Large intestine (tissue), 3 donors: Measurements from ENCODE around the gene PTPRG. TPM values are rescaled to one million over a fixed set of nuclear protein-coding genes. Genes with fewer than 3 reads are reported as not detected.

Experiments used
- DNase-seq, 2 donors: peaks; one replicate each; pipeline versions ENCODE4 v3.0.0 to v3.0.0-alpha.2; 2013
- H3K27ac ChIP-seq: one replicate; pipeline ENCODE4 v1.5.1; 2013; ENCODE audit warnings: low read length
- H3K27me3 ChIP-seq: 2 replicates; pipeline ENCODE4 v1.6.1; 2013; ENCODE audit warnings: low read length; ENCODE audit not compliant: control insufficient read depth, insufficient read depth
- H3K36me3 ChIP-seq: 2 replicates; pipeline ENCODE4 v1.6.1; 2013; ENCODE audit warnings: low read length; ENCODE audit not compliant: control insufficient read depth, insufficient read depth
- H3K4me1 ChIP-seq: one replicate; pipeline ENCODE4 v1.6.1; 2013; ENCODE audit warnings: low read length; ENCODE audit not compliant: control insufficient read depth, insufficient read depth
- H3K4me3 ChIP-seq: one replicate; pipeline ENCODE4 v1.5.1; 2013; ENCODE audit warnings: low read length
- H3K9me3 ChIP-seq: one replicate; pipeline ENCODE4 v1.6.1; 2013; ENCODE audit warnings: mild to moderate bottlenecking, low read depth, low read length, moderate library complexity; ENCODE audit not compliant: control insufficient read depth
- WGBS: methylation state at CpG from one replicate; pipeline ENCODE4 v1.1.5; 2013; ENCODE audit warnings: low lambda C conversion rate; ENCODE audit not compliant: insufficient coverage; 5-methylcytosine and 5-hydroxymethylcytosine counted together
- polyA plus RNA-seq: library from polyadenylated mRNA; unstranded; fragments of 120-200 nt; gene quantifications from one replicate; pipeline ENCODE4 v1.2.1, GENCODE V29; 2013

PTPRG gene
- polyA plus RNA-seq, 1 donor, result 18.3 TPM

- H3K9me3 ChIP-seq, result no peaks in the 10 kb centered on the region
- H3K36me3 ChIP-seq, result peaks cover 4% of the 10 kb centered on the region
- H3K4me3 ChIP-seq, result no peak overlapping the region
- no peaks in the 10 kb centered on the region for H3K27me3 ChIP-seq
- H3K27ac ChIP-seq, result no peak overlapping the region
- WGBS, result 72% methylated on average over 6 of the region's 10 CpGs
- DNase-seq, result no peak
- no peaks in the 10 kb centered on the region for H3K4me1 ChIP-seq
Measured at GRCh38 chr3:61583890-61584875, 22.8 kb downstream of the PTPRG start.

GRCh38 chr3:61589856-61590255 is 28.5 kb downstream of the PTPRG start:
- H3K27ac ChIP-seq, result no peak overlapping the region
- no peaks in the 10 kb centered on the region for H3K27me3 ChIP-seq
- no peaks in the 10 kb centered on the region for H3K4me1 ChIP-seq
- no peak overlapping the region for H3K4me3 ChIP-seq
- H3K36me3 ChIP-seq, result peaks cover 6% of the 10 kb centered on the region
- WGBS, result 100% methylated on average over 3 of the region's 5 CpGs
- no peak for DNase-seq
- no peaks in the 10 kb centered on the region for H3K9me3 ChIP-seq

- Histone ChIP-seq H3K9me3 (no peaks in the 10 kb centered on the region), H3K27me3 (no peaks in the 10 kb centered on the region), H3K4me3 (no peak overlapping the region), H3K27ac (no peak overlapping the region), H3K4me1 (no peaks in the 10 kb centered on the region), H3K36me3 (peaks cover 6% of the 10 kb centered on the region)
- no peak for DNase-seq
Measured at GRCh38 chr3:61591300-61591699, 29.9 kb downstream of the PTPRG start.

GRCh38 chr3:61593446-61594029 is 32.2 kb downstream of the PTPRG start:
- no peak overlapping the region for H3K27ac ChIP-seq
- DNase-seq, result no peak
- H3K36me3 ChIP-seq, result peaks cover 5% of the 10 kb centered on the region
- no peaks in the 10 kb centered on the region for H3K9me3 ChIP-seq
- no peaks in the 10 kb centered on the region for H3K4me1 ChIP-seq
- no CpG with 5 or more reads among the region's 4 CpGs for WGBS
- no peak overlapping the region for H3K4me3 ChIP-seq
- no peaks in the 10 kb centered on the region for H3K27me3 ChIP-seq

- Histone ChIP-seq H3K36me3 (peaks cover 2% of the 10 kb centered on the region), H3K9me3 (no peaks in the 10 kb centered on the region), H3K4me1 (no peaks in the 10 kb centered on the region), H3K4me3 (no peak overlapping the region), H3K27ac (no peak overlapping the region), H3K27me3 (no peaks in the 10 kb centered on the region)
- 80% methylated on average over 2 of the region's 12 CpGs for WGBS
- DNase-seq, result no peak
Measured at GRCh38 chr3:61594144-61594963, 33.0 kb downstream of the PTPRG start.

GRCh38 chr3:61594964-61595285 is 33.6 kb downstream of the PTPRG start:
- no peak overlapping the region for H3K4me3 ChIP-seq

GRCh38 chr3:61595288-61595687 is 33.9 kb downstream of the PTPRG start:
- H3K36me3 ChIP-seq, result no peaks in the 10 kb centered on the region
- no peaks in the 10 kb centered on the region for H3K4me1 ChIP-seq
- WGBS, result 0% methylated on average over 1 of the region's 1 CpG
- DNase-seq, result no peak
- H3K4me3 ChIP-seq, result no peak overlapping the region
- H3K27ac ChIP-seq, result no peak overlapping the region
- H3K27me3 ChIP-seq, result no peaks in the 10 kb centered on the region
- no peaks in the 10 kb centered on the region for H3K9me3 ChIP-seq

More at GRCh38 chr3:61594964-61595285, 33.6 kb downstream of the PTPRG start:
- 100% methylated on average over 2 of the region's 9 CpGs for WGBS
- Histone ChIP-seq H3K27me3 (no peaks in the 10 kb centered on the region), H3K27ac (no peak overlapping the region), H3K9me3 (no peaks in the 10 kb centered on the region), H3K4me1 (no peaks in the 10 kb centered on the region), H3K36me3 (peaks cover under 1% of the 10 kb centered on the region)
- DNase-seq, result no peak

GRCh38 chr3:61595826-61596225 is 34.5 kb downstream of the PTPRG start:
- WGBS, result 100% methylated on average over 2 of the region's 3 CpGs
- Histone ChIP-seq H3K27ac (no peak overlapping the region), H3K4me1 (no peaks in the 10 kb centered on the region), H3K27me3 (no peaks in the 10 kb centered on the region), H3K4me3 (no peak overlapping the region), H3K9me3 (no peaks in the 10 kb centered on the region), H3K36me3 (no peaks in the 10 kb centered on the region)
- DNase-seq, result no peak

- no peaks in the 10 kb centered on the region for H3K9me3 ChIP-seq
- H3K4me3 ChIP-seq, result no peak overlapping the region
- H3K4me1 ChIP-seq, result no peaks in the 10 kb centered on the region
- no peaks in the 10 kb centered on the region for H3K27me3 ChIP-seq
- 92% methylated on average over 4 of the region's 7 CpGs for WGBS
- DNase-seq, result no peak
- no peak overlapping the region for H3K27ac ChIP-seq
- no peaks in the 10 kb centered on the region for H3K36me3 ChIP-seq
Measured at GRCh38 chr3:61597906-61598305, 36.5 kb downstream of the PTPRG start.

- DNase-seq, result no peak
- no peak overlapping the region for H3K27ac ChIP-seq
- H3K27me3 ChIP-seq, result no peaks in the 10 kb centered on the region
- no peaks in the 10 kb centered on the region for H3K9me3 ChIP-seq
- WGBS, result no CpG with 5 or more reads among the region's 2 CpGs
- H3K36me3 ChIP-seq, result no peaks in the 10 kb centered on the region
- H3K4me1 ChIP-seq, result no peaks in the 10 kb centered on the region
- no peak overlapping the region for H3K4me3 ChIP-seq
Measured at GRCh38 chr3:61600195-61600594, 38.8 kb downstream of the PTPRG start.
